Hepatocyte (in vitro differentiated cells): Measurements from ENCODE around the gene HJURP.

Experiments
- CTCF ChIP-seq: fragments of 200-600 bp; sonication (generic); IDR thresholded peaks from 2 replicates; pipeline ENCODE4 v1.5.1; 2016; ENCODE audit warnings: antibody characterized with exemption, mild to moderate bottlenecking; ENCODE audit not compliant: poor library complexity
- EZH2 ChIP-seq: fragments of 200-600 bp; sonication (generic); IDR thresholded peaks from 2 replicates; pipeline ENCODE4 v1.6.1; 2016; ENCODE audit warnings: antibody characterized with exemption, mild to moderate bottlenecking, borderline replicate concordance

GRCh38 chr2:233849607-233850271 is 4.6 kb downstream of the HJURP start:
- TF ChIP-seq CTCF (no peak), EZH2 (no peak)
